GM18502 (cell line): ENCODE results near the gene TTBK2.

Experiments used
- ATAC-seq: cut with Tn5 transposase; IDR thresholded peaks from one replicate; pipeline ENCODE4 v1.9.1; 2021; ENCODE audit warnings: mild to moderate bottlenecking; ENCODE audit not compliant: unreplicated experiment, poor library complexity

Gene TTBK2

GRCh38 chr15:42836251-42836650, 84.3 kb downstream of the TTBK2 start:
- ATAC-seq, result no peak

GRCh38 chr15:42832576-42832975, 88.0 kb downstream of the TTBK2 start:
- no peak for ATAC-seq

- no peak for ATAC-seq
These were observed 94.2 kb downstream of the TTBK2 start for GRCh38 chr15:42826251-42826890.

GRCh38 chr15:42825599-42825998, 95.0 kb downstream of the TTBK2 start:
- ATAC-seq, result no peak

- ATAC-seq, result no peak
These were observed 99.8 kb downstream of the TTBK2 start for GRCh38 chr15:42820811-42821210.

- ATAC-seq, result no peak
These were observed 100.8 kb downstream of the TTBK2 start for GRCh38 chr15:42819786-42820185.

GRCh38 chr15:42811433-42811832, 109.1 kb downstream of the TTBK2 start:
- no peak for ATAC-seq

GRCh38 chr15:42808913-42809312, 111.7 kb downstream of the TTBK2 start:
- ATAC-seq, result no peak

GRCh38 chr15:42805266-42805665, 115.3 kb downstream of the TTBK2 start:
- no peak for ATAC-seq

GRCh38 chr15:42804739-42805138, 115.8 kb downstream of the TTBK2 start:
- no peak for ATAC-seq

GRCh38 chr15:42803436-42803835, 117.1 kb downstream of the TTBK2 start:
- ATAC-seq, result no peak

- ATAC-seq, result no peak
These were observed 118.4 kb downstream of the TTBK2 start for GRCh38 chr15:42802168-42802567.

- no peak for ATAC-seq
These were observed 119.7 kb downstream of the TTBK2 start for GRCh38 chr15:42800731-42801474.

- ATAC-seq, result no peak
These were observed 121.8 kb downstream of the TTBK2 start for GRCh38 chr15:42798802-42799201.

- no peak for ATAC-seq
These were observed 123.4 kb downstream of the TTBK2 start for GRCh38 chr15:42796955-42797782.

- no peak for ATAC-seq
These were observed 131.9 kb downstream of the TTBK2 start for GRCh38 chr15:42788725-42789124.

GRCh38 chr15:42786978-42787377, 133.6 kb downstream of the TTBK2 start:
- no peak for ATAC-seq

GRCh38 chr15:42785569-42785968, 135.0 kb downstream of the TTBK2 start:
- ATAC-seq, result no peak

- ATAC-seq, result no peak
These were observed 135.9 kb downstream of the TTBK2 start for GRCh38 chr15:42784705-42785104.

GRCh38 chr15:42782716-42783115, 137.9 kb downstream of the TTBK2 start:
- no peak for ATAC-seq

- no peak for ATAC-seq
These were observed 145.2 kb downstream of the TTBK2 start for GRCh38 chr15:42775416-42775815.
